DMS153 treated with DMSO at 0.1 percent for 48 hours (cell line): ENCODE measurements around the gene EML6.

ENCODE experiments used
- DNase-seq: peaks from one replicate; lab custom pipeline; 2025; ENCODE audit not compliant: unreplicated experiment; lab: John Stamatoyannopoulos, UW

EML6 gene

DNA sequence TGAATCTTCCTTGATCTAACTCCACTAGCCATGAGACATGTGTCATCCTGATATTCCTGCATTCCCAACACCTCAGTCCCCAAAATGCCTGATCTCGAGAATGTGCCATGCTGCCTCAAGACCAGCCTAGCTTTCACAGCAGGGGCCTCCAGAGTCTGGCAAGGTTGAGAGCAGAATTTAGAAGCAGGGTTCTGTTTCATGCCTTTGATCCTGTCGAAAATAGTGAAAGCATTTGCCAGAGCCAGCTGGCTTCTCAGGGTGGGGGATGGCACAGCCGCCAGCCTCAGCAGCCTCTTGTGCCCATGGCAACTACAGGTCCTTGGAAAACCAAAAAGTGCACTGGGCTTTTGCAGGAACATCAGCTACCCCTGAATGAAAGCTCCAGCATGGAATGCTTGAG is 183.3 kb downstream of the EML6 start:
- DNase-seq = no peak

DNA sequence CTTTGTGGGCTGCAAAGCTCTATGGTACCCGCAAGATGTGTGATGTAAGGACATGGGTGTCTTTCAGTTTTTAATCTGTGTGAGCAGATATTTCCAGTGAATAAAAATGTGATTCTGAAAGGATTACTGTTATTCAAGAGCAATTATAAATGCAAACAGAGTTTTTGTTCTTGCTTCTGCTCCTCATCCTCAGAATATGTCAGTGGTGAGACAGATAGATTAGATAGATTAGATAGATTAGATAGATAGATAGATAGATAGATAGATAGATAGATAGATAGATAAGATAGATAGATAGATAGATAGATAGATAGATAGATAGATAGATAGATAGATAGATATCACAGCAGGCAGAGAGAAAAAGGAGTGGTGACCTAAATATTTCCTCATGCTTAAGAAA is 184.2 kb downstream of the EML6 start:
- no peak for DNase-seq

DNA sequence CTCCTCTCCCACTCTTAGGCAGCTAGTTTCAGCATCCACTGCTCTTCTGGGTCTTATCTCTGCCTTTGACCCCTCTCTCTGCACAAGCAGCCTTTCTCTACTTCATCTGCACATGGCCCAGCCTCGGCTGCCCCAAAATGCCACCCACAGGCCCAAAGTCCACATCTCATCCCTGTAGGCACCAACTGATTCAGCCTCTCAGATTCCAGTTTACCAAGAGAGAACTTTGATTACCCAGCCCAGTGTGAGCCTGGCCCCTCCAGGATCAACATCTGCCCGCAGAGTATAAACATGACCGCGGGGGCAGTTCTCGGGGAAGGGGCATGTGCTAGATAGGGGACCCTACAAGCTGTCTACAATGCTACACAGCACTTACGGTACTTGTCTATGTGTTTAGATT is 185.1 kb downstream of the EML6 start:
- DNase-seq = no peak

DNA sequence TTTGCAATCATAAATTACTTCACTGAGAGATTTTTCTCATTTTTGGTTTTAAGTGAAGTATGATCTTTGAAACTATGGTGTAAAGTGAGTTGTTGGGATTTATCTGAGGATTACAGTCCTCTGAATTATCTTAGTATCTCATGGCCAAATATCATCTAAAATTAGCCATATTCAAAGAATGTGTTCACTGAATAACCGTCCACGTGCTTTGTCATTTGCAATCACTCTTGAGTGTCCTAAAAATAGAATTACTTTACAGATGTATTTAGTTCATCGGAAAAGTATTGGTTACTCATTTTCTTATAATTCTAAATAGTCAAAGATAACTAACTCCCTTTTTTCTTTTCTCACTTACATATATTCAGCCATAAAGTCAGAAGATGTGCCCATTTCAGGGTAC is 185.5 kb downstream of the EML6 start:
- DNase-seq = no peak

DNA sequence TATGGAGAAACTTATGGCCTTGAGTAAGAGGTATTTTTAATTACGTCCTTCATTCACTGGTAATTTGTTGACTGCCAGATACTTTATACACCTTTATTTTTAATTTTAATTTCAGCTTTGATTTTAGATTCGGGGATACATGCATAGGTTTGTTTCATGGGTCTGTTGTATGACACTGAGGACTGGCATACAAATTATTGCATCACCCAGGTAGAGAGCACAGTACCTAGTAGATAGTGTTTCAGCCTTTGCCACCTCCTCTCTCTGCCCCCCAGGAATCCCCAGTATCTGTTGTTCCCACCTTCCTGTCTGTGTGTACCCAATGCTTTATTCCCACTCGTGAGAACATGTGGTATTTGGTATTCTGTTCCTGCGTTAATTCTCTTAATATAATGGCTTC is 188.8 kb downstream of the EML6 start:
- DNase-seq = no peak

DNA sequence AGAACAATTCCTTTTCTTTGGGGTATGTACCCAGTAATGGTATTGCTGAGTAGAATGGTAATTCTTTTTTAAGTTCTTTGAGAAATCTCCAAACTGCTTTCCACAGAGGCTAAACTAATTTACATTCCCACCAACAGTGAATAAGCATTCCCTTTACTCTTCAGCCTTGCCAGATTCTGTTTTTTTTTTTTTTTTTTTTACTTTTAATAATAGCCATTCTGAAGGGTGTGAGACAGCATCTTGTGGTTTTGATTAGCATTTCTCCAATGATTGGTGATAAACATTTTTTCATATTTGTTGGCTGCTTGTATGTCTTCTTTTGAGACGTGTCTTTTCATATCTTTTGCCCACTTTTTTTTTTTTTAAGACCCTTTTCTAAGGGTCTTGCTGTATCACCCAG is 189.4 kb downstream of the EML6 start:
- DNase-seq = no peak

DNA sequence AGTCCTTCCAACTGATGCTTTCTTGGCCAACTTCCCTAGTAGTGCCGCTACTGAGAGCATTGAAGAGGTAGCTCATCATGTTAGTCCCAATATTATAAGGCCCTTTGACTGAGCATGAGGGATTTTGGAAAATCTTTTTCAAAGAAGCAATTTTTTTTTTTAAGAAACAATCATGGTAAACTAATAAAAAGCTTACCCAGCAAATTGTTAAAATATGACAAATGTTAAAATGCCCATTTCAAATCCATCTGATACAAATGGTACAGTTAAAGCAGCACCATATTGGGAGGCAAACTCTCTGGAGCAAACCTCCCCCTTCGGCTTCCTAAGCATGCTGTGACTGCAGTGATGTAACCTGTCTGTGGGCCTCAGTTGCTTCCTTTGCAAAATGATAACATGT is 191.2 kb downstream of the EML6 start:
- no peak for DNase-seq

DNA sequence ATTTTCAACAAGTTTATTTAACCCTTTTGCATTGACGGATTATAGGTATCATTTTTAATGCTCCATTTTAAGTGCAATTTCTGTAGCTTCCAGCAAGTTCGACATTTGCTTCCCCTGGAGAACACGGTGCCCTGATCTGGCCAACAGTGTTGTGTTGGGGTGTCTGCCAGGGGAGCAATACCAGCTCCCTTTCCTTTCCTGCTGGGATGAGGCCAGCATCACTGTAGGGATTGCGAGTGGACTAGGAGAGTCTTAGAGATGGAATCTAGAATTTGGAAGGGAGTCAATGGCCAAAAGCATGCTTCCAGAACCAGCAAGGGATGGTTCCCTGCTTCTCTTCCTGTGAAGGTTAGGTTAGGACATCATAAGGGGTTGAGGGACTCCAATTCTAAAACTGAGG is 191.6 kb downstream of the EML6 start:
- no peak for DNase-seq

DNA sequence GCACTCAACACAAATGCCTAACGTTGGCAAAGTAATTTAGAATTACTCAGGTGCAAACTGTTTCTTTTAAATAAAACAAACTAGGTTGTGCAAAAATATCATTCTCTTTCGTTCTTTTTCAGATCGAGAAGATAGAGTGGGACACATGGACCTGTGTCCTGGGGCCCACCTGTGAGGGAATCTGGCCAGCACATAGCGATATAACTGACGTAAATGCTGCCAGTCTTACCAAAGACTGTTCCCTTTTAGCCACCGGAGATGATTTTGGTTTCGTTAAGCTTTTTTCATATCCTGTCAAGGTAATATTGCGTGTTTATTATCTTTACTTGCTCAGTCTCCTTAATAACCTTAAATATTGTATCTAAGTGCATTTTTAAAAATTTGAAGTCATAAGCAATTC is 193.2 kb downstream of the EML6 start:
- no peak for DNase-seq

DNA sequence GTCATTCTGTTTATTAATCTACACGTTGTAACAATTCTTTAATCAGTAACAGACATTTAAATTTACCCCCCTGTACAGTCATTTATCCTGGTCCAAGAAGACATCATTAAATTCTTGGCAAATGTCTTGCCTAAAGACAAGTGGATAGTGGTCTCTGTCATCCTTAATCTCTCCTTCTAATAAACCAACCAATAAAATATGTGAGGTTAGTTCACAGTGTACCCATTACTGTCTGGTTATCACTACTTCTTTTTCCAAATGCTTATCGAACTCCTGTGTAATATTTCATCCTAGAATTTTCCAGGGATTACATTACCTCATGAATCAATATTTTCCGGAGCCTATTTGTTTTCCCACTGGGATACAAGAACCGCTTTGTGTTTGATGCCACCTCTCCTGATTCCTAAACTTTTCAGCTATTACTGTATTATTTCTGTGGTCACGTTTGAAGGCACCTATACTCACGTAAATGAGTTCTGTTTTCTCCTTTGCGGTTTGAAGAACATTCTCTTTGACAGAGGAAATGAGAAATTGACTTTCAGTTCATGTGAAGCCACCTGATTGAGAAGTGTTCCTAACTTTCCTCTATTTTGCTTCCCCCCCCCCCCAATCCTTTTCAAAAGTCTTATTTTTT is 195.3 kb downstream of the EML6 start:
- no peak for DNase-seq

DNA sequence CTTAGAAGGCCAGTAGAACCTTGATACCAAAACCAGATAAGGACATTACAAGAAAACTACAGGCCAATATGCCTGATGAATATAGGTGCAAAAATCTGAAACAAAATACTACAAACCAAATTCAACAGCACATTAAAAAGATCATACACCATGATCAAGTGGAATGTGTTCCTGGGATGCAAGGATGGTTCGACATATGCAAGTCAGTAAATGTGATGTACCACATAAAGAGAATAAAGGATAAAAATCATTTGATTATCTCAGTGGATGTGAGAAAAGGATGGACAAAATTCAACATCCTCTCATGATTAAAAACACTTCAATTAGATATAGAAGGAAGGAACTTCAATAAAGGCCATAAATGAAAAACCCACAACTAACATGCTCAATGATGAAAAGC is 197.2 kb downstream of the EML6 start:
- no peak for DNase-seq

DNA sequence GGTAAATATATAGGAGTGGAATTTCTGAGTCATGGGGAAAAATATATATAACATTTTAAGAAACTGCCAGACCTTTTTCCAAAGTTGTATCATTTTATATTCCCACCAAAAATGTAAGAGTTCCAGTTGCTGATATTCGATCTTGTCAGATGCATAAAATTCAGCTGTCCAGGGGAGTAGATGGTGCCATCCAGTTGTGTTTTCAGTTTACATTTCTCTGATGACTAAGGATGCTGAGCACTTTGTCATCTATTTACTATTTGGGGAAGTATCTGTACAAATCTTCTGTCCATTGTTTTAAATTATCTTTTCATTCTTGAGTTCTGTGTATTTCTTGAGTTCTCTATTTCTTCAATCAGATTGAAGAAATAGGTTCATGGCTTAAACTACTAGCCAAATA is 200.7 kb downstream of the EML6 start:
- no peak for DNase-seq

DNA sequence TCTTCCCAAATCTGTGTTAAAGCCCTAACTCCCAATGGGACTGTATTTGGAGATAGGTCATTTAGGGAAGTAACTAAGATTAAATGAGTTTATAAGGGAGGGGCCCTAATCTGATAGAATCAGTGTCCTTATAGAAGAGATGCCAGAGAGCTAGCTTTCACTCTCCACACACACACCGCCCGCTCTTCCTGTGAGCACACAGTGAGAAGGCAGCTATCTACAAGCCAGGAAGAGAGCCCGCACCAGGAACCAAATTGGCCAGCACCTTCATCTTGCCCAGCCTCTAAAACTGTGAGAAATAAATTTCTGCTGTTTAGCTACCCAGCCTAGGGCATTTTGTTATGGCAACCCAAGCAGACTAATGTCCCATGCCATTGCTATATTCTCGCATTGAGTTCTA is 201.6 kb downstream of the EML6 start:
- no peak for DNase-seq

DNA sequence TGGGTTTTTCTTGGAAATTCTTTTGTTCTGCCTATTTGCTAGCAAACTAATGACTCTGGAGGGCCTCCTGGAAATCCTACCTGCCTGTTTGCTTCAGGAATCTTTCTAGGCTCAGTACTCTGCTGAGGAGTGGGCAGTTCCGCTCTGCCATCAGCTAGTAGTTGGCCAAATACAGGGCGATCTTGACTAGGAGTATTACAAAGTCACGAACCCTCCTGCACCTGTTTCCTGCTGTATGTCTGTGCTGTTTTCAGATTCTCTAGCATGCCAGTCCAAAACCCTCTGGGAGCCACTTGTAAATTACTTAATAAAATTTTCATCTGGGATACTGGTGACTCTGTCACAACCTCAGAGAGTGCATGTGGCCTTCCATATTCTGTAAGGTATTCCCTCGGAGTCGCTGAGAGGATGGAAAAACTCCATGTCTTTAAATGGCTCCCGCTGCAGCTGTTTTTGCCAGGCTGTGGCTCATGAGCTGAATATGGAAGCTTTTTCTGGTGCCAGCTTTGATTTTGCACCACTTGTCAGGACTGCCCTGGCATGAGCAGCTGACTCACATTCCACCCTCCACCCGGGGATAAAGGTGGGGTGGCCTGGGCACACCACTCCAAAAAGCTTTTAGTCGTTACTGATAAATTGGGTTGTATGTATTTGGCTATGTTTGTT is 203.8 kb downstream of the EML6 start:
- DNase-seq = no peak

DNA sequence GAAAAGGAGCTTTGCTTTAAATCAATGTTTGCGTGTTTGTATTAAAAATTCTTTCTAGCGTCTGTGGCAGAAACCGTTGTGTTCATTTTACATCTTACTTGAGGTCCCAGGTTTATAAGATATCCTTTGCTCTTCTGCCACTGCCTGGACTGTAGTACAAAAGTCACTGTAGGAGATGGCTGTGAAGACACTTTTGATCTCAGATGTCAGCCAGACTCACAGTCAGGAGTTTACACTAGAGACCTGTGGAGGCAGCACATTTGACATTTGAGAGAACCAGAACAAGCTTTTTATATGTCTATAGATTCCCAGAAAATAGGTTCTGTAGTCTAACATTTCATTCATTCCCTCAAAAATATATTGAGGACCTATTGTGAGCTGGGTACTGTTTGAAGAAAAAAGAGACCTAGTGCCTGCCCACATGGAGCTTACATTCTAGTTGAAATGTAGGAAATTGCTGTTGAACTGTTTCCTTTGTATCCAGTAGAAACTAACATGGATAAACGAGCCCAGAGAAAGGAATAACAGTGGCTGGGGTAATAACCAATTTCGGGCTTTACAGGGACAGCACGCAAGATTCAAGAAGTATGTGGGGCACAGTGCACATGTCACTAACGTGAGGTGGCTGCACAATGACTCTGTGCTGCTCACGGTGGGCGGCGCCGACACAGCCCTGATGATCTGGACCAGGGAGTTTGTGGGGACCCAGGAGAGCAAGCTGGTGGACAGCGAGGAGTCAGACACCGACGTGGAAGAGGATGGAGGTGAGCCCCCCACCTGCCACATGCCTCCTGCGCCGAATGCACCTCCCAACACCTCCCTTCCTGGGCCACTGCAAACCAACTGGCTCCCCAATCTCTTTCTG is 204.5 kb downstream of the EML6 start:
- no peak for DNase-seq

DNA sequence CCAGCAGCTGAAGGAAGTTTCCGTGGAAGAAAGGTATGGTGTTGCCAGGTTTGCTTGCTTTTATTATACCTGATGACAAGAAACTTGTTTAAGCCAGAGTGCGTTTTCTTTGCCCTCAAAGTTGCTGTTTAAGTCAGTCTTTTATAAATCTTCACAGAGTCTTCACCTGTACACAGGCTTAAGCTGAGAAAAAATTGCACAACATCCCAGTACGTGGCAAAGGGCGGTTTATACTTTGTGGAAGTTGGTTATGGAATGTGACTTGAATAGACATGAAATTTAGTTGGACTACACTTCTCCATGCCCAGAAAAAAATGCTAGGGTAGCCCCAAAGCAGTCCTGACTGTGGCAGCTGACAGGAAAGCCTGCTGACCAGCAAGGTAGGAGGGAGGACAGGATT is 205.3 kb downstream of the EML6 start:
- no peak for DNase-seq

DNA sequence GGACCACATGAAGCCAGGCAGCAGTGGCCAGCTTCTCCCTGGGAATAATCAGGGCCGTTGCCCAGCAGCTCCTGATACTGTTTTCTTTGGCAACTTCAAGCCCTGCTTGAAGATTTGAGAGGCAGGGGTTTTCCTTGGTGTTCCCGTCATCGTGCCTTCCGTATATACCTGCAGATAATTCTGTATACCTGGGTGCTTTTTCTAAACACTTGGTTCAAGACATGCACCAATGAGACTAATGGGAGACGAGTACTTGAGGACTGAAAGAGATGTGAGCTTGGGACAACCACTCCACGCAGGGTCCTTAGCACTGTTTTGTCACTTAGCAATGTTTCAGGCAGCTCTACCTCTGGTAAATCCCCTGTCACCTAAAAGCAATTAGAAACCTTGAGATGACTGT is 208.0 kb downstream of the EML6 start:
- DNase-seq = no peak

DNA sequence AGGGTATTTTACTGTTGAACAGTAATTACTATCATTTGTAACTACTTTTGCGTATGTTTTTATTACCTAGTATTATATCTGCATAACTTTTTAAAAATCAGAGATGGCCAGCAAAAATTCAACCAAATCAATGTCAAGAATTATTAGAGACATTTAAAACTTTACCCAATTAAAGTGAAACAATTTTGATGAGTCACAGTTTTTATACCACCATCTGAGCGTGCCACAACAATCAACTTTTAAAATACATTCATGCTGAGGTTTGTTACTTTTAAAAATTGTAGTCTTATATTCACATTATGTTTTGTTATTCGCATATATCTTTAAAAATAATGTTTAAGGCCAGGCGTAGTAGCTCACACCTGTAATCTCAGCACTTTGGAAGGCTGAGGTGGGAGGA is 211.9 kb downstream of the EML6 start:
- DNase-seq = no peak

DNA sequence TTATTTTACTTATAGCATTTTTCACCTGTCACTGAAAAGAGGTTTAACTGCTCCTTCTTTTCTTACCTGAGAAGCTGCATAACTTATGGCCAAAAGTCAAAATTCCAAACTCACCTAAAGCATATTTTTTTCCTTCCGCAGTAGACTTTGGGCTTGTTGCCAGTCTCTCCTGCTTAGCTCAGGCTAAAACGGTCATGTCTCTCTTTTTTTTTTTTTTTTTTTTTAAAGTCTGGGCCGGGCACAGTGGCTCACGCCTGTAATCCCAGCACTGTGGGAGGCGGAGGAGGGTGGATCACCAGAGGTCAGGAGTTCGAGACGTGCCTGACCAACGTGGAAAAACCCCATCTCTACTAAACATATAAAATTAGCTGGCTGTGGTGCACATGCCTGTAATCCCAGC is 213.3 kb downstream of the EML6 start:
- no peak for DNase-seq

DNA sequence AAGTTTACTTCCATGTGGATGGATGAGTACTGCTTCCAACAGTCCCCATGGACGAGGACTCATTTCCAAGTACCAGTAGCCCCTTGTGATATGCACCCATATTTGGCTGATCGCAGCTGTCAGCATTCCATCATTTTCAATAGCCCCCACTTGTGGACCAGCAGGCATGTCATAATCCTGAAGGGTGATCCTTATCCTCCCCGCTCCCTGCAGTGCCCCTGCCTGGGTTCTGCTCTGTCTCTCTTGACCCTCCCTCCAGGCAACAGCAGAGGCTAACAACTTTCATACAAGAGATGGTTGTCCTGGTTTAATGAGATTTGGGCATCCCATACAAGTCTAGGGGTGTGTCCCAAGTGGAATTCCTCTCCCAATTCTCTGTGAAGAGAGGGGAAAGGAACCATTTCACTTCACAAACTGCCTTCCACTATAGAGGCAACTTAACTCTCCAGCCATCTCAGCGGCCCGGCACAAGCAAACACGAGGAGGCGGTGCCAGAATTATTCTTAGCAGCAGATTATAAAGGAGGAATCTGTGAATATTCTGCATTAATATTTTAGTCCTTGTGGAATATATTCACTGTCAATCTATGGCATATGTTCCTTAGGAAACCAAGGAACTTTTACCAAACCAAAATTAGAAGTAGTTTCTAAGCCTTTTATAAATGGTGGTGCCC is 216.1 kb downstream of the EML6 start:
- DNase-seq = no peak

DNA sequence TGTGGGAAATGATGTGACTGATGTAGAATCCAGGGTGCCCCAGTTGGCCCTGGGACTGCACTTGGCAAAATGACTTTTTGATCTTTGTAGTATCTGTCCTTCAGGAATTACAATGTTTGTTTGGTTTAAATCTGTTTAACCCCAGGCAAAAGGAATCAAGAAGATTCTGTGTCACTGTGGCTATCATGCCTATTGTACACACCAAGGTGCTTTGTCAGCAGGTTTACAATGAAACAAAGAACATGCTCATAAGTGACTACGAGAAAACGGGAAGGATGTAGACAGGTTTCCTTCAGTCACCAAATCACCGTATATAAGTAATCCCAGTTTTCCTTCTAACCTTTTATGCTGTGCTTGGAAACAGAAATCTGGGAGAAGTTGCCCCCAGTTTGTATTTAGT is 217.3 kb downstream of the EML6 start:
- DNase-seq = no peak
